SKM-1 (cell line): ENCODE data around the gene NRBP1.

Source experiments
- DNase-seq: peaks from one replicate; lab custom pipeline; 2025; ENCODE audit not compliant: unreplicated experiment; lab: John Stamatoyannopoulos, UW

Gene NRBP1

DNA sequence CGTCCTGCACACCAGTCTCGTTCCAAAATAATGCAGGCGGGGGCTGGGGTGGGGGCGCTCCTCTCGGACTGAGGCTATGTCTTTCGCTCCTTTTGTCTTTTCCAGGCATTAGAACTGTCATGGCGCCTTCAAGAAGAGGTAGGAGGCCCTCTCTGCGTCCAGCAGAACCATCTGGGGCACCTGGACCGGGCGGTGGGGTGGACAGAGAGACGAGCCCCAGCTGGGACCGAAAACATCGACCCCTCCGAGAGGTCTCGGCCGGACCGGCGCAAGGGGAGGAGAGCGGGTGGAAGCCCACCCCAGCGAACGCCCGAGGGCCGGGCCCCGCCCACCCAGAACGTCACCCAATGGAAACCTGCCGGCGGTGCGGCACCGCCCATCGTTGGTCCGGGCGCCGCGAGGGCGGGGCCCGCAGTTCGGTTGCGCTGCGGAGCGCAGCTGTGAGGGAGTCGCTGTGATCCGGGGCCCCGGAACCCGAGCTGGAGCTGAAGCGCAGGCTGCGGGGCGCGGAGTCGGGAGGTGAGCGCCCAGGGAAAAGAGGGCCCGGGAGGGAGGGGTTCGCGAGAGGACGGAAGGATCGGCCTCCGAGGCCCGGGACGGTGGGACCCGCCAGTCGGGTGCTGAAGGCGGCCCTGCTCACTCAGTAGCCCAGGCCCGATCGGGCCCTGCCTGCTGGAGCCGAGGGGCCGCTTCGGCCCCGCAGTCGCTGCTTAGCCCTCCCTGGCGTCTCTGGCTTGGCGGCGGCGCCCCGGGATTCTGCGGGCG is at the start of gene NRBP1:
Gene NRBP1 (plus strand): TSS at position 419 of the 765 bp plus-strand sequence. CDS start 4,643 bp downstream, outside the sequence.
- peak; percentile 85 for DNase-seq

DNA sequence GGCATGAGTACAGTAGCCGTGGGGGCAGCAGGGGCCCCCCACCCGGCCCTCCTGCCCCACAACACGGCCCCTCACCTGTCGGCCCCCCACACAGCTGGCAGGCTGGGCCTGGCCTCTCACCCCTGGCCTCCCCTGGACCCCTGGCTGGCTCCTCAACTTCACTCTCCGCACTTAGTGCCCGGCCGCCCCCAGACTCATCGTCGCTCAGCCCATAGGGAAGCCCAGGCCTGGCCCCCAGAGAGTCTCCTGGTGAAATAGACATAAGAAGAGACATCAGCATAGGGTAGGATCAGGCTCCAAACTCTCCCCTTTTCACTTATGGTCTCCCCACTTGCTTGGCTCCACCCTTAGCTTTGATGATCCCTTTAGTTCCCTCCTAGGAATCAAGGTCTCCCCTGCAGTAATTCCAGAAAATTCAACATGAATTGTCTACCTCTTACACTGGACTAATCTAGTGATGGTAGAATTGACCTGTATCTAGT is 49.6 kb upstream of the NRBP1 start:
- no peak for DNase-seq

DNA sequence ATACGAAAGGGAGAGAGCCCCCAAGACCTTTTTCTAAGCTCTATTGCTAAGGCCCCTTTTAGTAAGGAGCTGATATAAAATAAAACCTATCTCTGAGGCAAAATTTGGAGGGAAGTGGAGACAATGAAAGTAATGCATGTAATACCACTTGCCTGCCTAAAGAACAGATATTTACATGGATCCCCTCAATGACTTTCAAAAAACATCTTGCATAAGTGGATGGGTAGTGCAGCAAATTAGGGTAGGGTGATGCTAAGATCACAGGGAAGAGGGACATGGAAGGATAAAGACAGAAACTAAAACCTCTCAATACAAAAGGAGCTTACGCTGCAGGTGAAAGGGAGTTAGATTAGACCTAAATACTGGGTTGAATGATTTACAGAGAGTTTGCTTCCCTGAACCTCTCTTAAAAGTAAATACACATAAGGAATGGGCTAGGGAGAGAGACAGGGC is 49.0 kb upstream of the NRBP1 start:
- DNase-seq = no peak

DNA sequence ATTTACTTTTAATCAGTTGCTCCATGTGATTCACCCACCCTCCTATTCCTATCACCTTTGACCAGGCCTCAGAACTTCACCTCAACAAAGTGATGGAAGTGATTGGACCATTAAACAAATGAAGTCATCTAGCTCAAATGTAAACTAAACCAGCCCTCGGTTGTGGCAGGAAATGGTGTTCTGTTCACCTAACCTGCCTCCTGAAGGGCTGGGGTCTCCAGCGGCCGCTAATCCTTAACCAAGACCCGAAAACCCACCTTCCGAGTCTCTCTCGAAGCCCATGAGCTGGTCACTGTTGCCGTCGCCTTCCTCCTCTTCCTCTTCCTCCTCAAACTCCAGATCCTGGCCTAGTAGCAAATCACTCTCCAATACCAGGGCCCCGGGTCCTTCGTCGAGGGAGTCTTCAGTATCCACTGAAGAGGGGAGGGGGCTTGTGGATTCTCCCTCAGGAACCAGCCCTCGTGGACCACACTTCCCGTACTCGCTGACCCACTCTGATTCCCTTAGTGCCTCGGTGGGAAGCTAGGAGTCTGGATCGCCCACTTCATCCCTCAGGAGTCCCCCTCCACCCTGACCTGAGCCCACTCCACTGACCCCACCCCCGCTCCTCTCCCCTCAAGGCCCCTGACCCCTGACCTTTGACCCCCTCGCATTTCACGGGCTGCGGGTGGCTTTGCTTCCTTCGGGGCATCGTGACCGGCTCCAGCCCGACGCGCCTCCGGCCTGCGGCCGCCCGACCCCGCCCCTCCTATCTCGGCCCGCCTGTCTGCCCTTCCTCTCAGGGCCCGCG is 48.4 kb upstream of the NRBP1 start:
- no peak for DNase-seq

GRCh38 chr2:27380626-27381545 is 47.5 kb upstream of the NRBP1 start, which contains the start of gene ZNF513:
ZNF513 (minus strand) TSS chr2:27380734; CDS start chr2:27380526, 208 bp downstream.
- DNase-seq = no peak

DNA sequence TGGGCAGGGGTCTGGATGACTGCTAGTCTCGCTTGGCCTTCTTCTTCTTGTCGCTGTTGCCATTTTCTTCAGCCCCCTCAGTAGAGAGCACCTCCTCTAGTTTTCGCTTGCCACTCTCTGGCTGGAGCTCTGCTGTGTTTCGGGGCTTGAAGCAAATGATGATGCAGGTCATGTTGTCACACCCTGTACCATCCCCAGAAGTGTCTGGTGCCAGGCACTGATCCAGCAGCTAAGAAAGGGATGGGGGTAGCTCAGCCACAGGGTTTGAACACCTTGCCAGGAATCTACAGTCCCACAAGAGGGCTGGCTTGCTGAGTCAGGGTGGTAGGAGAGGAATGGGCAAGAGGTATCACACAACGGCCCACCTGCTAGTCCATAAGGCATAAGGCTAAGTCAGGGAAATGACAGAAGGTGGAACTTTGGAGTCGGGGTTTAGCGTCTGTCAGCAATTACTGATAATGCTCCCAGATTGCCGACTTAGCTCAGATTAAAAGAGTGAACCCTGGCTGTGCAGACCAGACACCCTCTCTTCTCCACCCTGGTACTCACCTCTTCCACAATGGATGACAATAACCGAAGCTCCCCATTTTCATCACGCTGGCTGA is 46.8 kb upstream of the NRBP1 start:
- DNase-seq = no peak

DNA sequence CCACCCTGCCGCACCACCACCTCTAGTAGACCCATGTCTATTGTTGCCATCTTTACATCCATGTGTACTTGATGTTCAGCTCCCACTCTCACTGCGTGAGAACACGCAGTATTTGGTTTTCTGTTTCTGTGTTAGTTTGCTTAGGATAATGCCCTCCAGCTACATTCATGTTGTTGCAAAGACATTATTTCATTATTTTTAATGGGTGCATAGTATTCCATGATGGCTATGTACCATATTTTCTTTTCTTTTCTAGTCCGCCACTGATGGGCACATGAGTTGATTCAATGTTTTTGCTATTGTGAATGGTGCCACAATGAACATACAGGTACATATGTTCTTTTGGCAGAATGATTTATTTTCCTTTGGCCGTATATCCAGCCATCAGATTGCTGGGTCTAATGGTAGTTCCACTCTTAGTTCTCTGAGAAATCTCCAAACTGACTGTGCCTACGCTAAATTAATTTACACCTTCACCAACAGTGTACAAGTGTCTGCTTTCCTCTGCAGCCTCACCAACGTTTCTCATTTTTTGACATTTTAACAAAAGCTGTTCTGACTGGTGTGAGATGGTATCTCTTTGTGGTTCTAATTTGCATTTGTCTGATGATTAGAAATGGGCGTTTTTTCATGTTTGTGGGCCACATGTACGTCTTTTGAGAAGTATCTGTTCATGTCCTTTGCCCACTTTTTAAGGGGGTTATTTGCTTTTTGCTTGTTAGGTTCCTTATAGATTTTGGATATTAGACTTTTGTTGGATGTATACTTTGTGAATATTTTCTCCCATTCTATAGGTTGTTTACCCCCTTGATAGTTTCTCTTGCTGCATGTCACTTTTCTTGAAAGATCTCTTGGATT is 37.4 kb upstream of the NRBP1 start:
- DNase-seq = no peak

DNA sequence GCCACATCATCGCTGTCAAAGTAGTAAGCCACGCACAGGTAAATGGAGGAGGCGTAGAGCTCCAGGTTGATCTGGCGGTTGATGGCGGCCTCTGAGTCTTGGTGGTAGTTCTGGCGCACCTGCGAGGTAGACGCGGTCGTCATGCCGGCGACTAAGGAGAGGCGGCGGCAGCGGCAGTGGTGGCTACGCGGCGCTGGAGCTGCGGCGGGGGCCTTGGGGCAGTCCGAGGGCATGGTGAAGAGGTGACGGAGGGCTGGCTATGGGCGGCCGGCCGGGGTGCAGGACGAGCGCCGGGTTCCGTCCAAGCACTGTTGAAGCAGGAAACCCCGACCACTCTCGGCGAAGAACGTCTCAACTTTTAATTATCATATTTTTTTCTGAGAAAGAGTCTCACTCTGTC is 35.2 kb upstream of the NRBP1 start:
- DNase-seq = no peak

DNA sequence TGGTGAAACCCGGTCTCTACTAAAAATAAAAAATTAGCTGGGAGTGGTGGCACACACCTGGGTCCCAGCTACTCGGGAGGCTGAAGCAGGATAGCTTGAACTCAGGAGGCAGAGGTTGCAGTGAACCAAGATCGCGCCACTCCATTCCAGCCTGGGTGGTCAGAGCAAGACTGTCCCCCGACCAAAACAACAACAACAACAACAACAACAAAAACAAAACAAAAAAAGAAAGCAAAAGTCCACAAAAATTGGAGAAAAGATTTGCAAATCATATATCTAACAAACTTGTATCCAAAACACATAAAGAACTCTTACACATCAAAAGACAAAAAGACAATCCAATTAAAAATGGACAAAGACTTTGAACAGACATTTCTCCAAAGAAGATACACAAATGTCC is 29.5 kb upstream of the NRBP1 start:
- DNase-seq = no peak

DNA sequence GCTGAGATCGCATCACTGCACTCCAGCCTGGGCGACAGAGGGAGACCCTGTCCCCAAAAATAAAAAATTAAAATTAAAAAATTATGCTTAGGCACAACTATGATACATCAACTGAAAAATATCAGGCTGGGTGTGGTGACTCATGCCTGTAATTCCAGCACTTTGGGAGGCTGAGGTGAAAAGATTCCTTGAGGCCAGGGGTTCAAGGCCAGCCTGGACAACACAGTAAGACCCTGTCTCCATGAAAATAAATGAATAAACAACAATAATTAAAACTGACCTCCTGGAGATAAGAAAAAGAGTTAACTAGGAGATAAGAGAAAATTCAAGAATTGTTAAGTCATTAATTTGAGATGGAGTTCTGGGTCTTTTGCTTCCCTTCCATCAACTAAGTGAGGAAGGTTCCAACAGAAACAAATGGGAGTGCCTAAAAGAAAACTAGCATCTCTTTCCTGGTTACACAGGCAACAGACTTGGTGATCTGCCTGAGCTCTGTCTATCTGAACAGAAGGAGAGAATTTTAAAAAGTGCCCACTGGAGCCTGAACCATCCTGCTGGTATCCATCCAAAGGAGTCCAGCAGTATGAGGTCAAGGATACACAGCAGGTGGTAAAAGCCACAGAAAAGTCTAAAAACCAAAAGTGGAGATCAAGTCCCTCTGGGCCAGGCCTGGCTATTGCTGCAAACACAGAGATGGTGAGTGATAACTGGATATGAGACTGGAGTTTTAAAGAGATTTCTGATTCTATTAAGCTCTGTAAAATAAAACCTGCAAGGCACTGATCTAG is 27.9 kb upstream of the NRBP1 start:
- DNase-seq = no peak

GRCh38 chr2:27407798-27408491 is 20.5 kb upstream of the NRBP1 start:
- no peak for DNase-seq

GRCh38 chr2:27408601-27409320 is 19.7 kb upstream of the NRBP1 start:
- DNase-seq = no peak

DNA sequence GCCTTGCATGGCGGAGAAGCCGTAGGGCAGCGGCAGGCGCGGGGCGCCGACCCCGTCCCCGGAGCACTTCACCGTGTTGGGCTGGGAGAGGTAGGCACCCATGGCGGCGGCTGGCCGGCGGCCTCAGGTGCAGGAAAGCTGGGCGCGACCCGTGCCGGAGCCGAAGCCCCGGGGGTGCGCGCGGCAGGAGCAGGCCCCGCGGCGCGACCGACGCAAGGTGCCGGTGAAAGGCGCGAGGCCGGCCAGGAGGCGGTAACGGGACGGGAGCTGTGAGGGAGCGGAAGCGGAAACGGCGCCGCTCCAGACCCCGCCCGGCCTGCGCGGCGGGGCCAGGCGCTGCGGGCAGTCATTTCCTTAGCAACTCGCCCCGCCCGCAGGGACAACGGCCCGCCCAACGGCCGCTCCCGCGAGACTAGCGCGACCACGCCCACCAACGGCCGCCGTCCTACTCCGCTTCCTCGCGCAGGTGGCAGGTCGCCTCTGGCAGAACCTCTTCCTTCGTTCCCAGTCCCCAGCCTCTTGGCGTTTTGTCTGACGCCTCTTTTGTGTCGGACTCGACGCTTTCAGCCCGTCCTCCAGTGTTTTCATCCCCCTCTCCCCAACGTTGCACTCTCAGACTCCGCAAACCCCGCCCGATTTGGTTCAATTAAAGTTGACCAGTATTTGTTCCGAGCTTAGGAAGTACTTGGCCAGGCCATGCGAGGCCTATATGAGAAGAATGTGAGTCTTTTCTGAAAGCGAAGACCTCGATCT is 18.9 kb upstream of the NRBP1 start, which contains the start of gene PPM1G:
Gene PPM1G (minus strand): TSS at position 271 of the 753 bp plus-strand sequence. CDS start 169 bp downstream, at position 102.
- DNase-seq = peak; percentile 87

DNA sequence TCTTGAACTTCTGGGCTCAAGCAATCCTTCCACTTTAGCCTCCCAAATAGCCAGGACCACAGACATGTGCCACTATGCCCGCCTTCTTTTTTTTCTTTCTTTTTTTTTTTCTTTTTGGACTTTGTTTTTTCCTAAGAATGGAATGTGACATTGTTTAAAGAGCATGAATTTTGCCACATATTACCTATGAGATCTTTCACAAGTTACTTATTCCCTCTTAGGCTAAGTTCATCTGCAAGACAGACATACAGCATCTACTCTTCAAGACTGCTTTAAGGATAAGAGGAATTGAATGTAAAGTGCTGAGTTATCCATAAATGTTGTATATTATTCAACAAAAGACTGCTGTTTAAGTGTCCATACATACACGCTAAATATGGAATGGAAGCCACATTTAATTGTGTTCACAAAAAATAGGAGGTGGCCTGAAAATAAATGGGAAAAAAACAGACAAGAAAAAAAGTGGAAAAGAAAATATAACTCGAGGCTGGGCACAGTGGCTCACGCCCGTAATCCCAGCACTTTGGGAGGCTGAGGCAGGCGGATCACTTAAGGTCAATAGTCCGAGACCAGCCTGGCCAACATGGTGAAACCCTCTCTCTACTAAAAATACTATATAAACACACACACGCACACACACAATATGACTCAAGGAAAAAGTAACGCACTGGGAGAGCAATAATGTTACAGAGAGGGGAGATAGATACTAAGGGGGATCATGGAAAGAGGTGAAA is 15.8 kb upstream of the NRBP1 start:
- no peak for DNase-seq

DNA sequence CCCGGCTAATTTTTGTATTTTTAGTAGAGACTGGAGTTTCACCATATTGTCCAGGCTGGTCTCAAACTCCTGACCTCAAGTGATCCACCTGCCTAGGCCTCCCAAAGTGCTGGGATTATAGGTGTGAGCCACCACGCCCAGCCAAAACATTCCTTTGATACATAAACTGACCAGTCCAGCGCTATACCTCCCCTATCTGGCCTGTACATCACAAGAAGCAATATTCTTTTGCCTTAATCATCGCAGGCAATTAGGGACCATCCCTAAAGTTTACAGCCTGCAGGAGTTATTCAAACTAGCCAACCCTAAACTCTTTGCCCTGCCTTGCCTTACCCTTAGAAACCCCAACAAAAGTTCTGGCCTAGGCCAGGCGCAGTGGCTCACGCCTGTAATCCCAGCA is 12.3 kb upstream of the NRBP1 start:
- DNase-seq = no peak

- DNase-seq = no peak
These were observed 7.4 kb upstream of the NRBP1 start for GRCh38 chr2:27420996-27421395.
